GM23338 (cell line): ENCODE measurements around the gene CDV3.

Experiments
- CREB1 ChIP-seq: fragments of 250-450 bp; sonication (Bioruptor Pico); IDR thresholded peaks from 2 replicates; pipeline ENCODE4 v1.5.0; 2020; ENCODE audit warnings: low read depth, mild to moderate bottlenecking, moderate library complexity
- CTCF ChIP-seq, 2 experiments: fragments of 200-600 bp in 1 of 2; sonication (generic) in 1 of 2; conservative IDR thresholded peaks; 2 replicates each; pipeline versions ENCODE4 v1.5.1 to v1.6.1; 2016 to 2017; ENCODE audit warnings: antibody characterized with exemption in 2 of 2, low read depth in 2 of 2, mild to moderate bottlenecking in 2 of 2, moderate library complexity in 1 of 2
- ETS1 ChIP-seq: IDR thresholded peaks from 2 replicates; pipeline ENCODE4 v1.6.1; 2016; ENCODE audit warnings: antibody characterized with exemption
- EZH2 ChIP-seq: fragments of 200-600 bp; sonication (generic); IDR thresholded peaks from one replicate; pipeline ENCODE4 v1.8.0; 2017; ENCODE audit warnings: antibody characterized with exemption, mild to moderate bottlenecking, low read depth; ENCODE audit not compliant: unreplicated experiment
- EZH2phosphoT487 ChIP-seq: fragments of 200-600 bp; sonication (generic); IDR thresholded peaks from one replicate; pipeline ENCODE4 v1.8.1; 2018; ENCODE audit warnings: antibody characterized with exemption; ENCODE audit not compliant: unreplicated experiment
- NANOG ChIP-seq: IDR thresholded peaks from 2 replicates; pipeline ENCODE4 v1.6.1; 2016; ENCODE audit warnings: antibody characterized with exemption, borderline replicate concordance
- POLR2AphosphoS5 ChIP-seq: IDR thresholded peaks from 2 replicates; pipeline ENCODE4 v1.6.1; 2016; ENCODE audit warnings: antibody characterized with exemption, low read depth
- REST ChIP-seq: IDR thresholded peaks from one replicate; pipeline ENCODE4 v1.6.1; 2018; ENCODE audit warnings: antibody characterized with exemption; ENCODE audit not compliant: unreplicated experiment
- STAT1 ChIP-seq: IDR thresholded peaks from one replicate; pipeline ENCODE4 v1.6.1; 2016; ENCODE audit warnings: antibody characterized with exemption; ENCODE audit not compliant: unreplicated experiment

GRCh38 chr3:133606902-133607301, 33.4 kb downstream of the CDV3 start:
- TF ChIP-seq CTCF (conservative IDR thresholded peaks at IDR 0.05; ENCODE audit: low read depth in 2 of 2) (no peak), EZH2 (no peak), POLR2AphosphoS5 (no peak), EZH2phosphoT487 (no peak), NANOG (no peak), REST (no peak), STAT1 (no peak), CREB1 (CRISPR knock-in tag) (no peak), ETS1 (no peak)
